GM13977 (cell line): ENCODE results near the gene ANXA2.
A peak's percentile ranks its signal among the peaks of the same experiment; 100 is the strongest.

Experiments
- DNase-seq: peaks from one replicate; pipeline ENCODE4 v3.0.0; 2012; ENCODE audit warnings: low spot score
- CTCF ChIP-seq: IDR thresholded peaks from 2 replicates; pipeline ENCODE4 v1.5.1; 2012; ENCODE audit warnings: mild to moderate bottlenecking, control low read depth; ENCODE audit not compliant: insufficient read depth; ENCODE audit errors: extremely low read depth, missing control alignments
- in situ Hi-C: fragments of 300-500 bp; cut with MboI; formaldehyde crosslinking; loops from one replicate; pipeline ENCODE4 v1.12.0; 2022; ENCODE audit warnings: low sequenced_read_pairs, low pct_unique_long_range_greater_than_20kb, mixed read lengths, inconsistent platforms; ENCODE audit not compliant: unreplicated experiment

ANXA2 gene

GRCh38 chr15:60326824-60327654, 70.7 kb downstream of the ANXA2 start:
- DNase-seq = peak; percentile 38
- in situ Hi-C loops = no loop called here
- peak; percentile 68 for TF ChIP-seq CTCF

- in situ Hi-C loops = no loop called here
- no peak for DNase-seq
- TF ChIP-seq CTCF = no peak
Measured at GRCh38 chr15:60326343-60326742, 71.4 kb downstream of the ANXA2 start.

GRCh38 chr15:60325905-60326304, 71.9 kb downstream of the ANXA2 start:
- in situ Hi-C loops = no loop called here
- DNase-seq = no peak
- TF ChIP-seq CTCF = no peak

GRCh38 chr15:60324706-60325438, 72.9 kb downstream of the ANXA2 start:
- in situ Hi-C loops = no loop called here
- TF ChIP-seq CTCF = no peak
- no peak for DNase-seq

GRCh38 chr15:60323322-60323721, 74.5 kb downstream of the ANXA2 start:
- in situ Hi-C loops = no loop called here
- TF ChIP-seq CTCF = no peak
- no peak for DNase-seq

- no peak for TF ChIP-seq CTCF
- DNase-seq = no peak
- in situ Hi-C loops = no loop called here
Measured at GRCh38 chr15:60320365-60320764, 77.4 kb downstream of the ANXA2 start.
